SK-N-SH (cell line): ENCODE results near the gene CLIC5. TPM values are rescaled to one million over a fixed set of nuclear protein-coding genes. Genes with fewer than 3 reads are reported as not detected.

Source experiments
- CTCF ChIA-PET: fragments of 300-600, 350-600 bp; formaldehyde crosslinking; extraction: SDS; loops from one replicate; lab custom pipeline; 2021; lab: Yijun Ruan, JAX
- POLR2A ChIA-PET: fragments of 350-600 bp; sonication (Branson Sonifier 250); formaldehyde crosslinking; extraction: SDS; loops from one replicate; lab custom pipeline; 2020; ENCODE audit warnings: antibody characterized with exemption, inconsistent platforms; lab: Yijun Ruan, JAX
- DNase-seq: peaks from one replicate; pipeline ENCODE4 v3.0.0; 2012
- H2AFZ ChIP-seq: fragments of 200-600 bp; sonication (generic); 2 replicates; pipeline ENCODE4 v1.8.1; 2016; ENCODE audit warnings: antibody characterized with exemption, mild to moderate bottlenecking, low read depth
- H3F3A ChIP-seq: fragments of 200-600 bp; sonication (generic); replicated peaks from 2 replicates; pipeline ENCODE3; 2016; ENCODE audit warnings: antibody characterized with exemption, mild to moderate bottlenecking; ENCODE audit not compliant: insufficient read depth
- H3K27ac ChIP-seq, 2 experiments: fragments of 200-500 bp in 1 of 2; fragments of 200-600 bp in 1 of 2; sonication (Bioruptor generic) in 1 of 2; sonication (generic), shearing (Covaris generic) in 1 of 2; 2 replicates each; pipeline versions ENCODE4 v1.5.1 to v1.6.1; 2014 to 2016; ENCODE audit warnings: low read depth in 2 of 2, inconsistent platforms in 1 of 2, low read length in 1 of 2, mild to moderate bottlenecking in 1 of 2, mixed read lengths in 1 of 2
- H3K27me3 ChIP-seq: fragments of 200-600 bp; sonication (generic), shearing (Covaris generic); 2 replicates; pipeline ENCODE4 v1.6.1; 2016; ENCODE audit warnings: mixed run types; ENCODE audit not compliant: insufficient read depth
- H3K36me3 ChIP-seq, 2 experiments: fragments of 200-500 bp in 1 of 2; fragments of 200-600 bp in 1 of 2; sonication (Bioruptor generic) in 1 of 2; sonication (generic) in 1 of 2; replicated peaks in 1 of 2; 2 replicates each; pipeline versions ENCODE3 to v1.5.1; 2014 to 2016; ENCODE audit warnings: low read length in 1 of 2, mild to moderate bottlenecking in 1 of 2; ENCODE audit not compliant: insufficient read depth in 2 of 2, control insufficient read depth in 1 of 2
- H3K4me1 ChIP-seq, 2 experiments: fragments of 200-500 bp in 1 of 2; fragments of 200-600 bp in 1 of 2; sonication (Bioruptor generic) in 1 of 2; sonication (generic), shearing (Covaris generic) in 1 of 2; 2 replicates each; pipeline versions ENCODE4 v1.5.1 to v1.6.1; 2014 to 2016; ENCODE audit warnings: low read depth in 1 of 2, low read length in 1 of 2, mixed run types in 1 of 2; ENCODE audit not compliant: insufficient read depth in 2 of 2, control insufficient read depth in 1 of 2
- H3K4me2 ChIP-seq: fragments of 200-600 bp; sonication (generic), shearing (Covaris generic); 2 replicates; pipeline ENCODE4 v1.6.1; 2017; ENCODE audit warnings: mixed run types
- H3K4me3 ChIP-seq, 2 experiments: fragments of 200-500 bp in 1 of 2; fragments of 200-600 bp in 1 of 2; sonication (Bioruptor generic) in 1 of 2; sonication (generic), shearing (Covaris generic) in 1 of 2; 2 replicates each; pipeline versions ENCODE4 v1.5.1 to v1.8.1; 2014 to 2016; ENCODE audit warnings: low read depth in 2 of 2, inconsistent platforms in 1 of 2, low read length in 1 of 2, mild to moderate bottlenecking in 1 of 2, mixed read lengths in 1 of 2, moderate library complexity in 1 of 2
- H3K79me2 ChIP-seq: fragments of 200-600 bp; sonication (generic); 2 replicates; pipeline ENCODE4 v1.8.1; 2017; ENCODE audit warnings: mild to moderate bottlenecking; ENCODE audit not compliant: insufficient read depth
- H3K9ac ChIP-seq: fragments of 200-600 bp; sonication (generic); 2 replicates; pipeline ENCODE4 v1.6.1; 2017; ENCODE audit warnings: mixed run types
- H3K9me2 ChIP-seq: fragments of 200-600 bp; sonication (generic); 2 replicates; pipeline ENCODE4 v1.6.1; 2017; ENCODE audit warnings: mixed run types
- H3K9me3 ChIP-seq: fragments of 200-600 bp; sonication (generic); 2 replicates; pipeline ENCODE4 v1.6.1; 2017; ENCODE audit warnings: mixed run types, mild to moderate bottlenecking, moderate library complexity
- H4K20me1 ChIP-seq: fragments of 200-600 bp; sonication (generic); 2 replicates; pipeline ENCODE4 v1.6.1; 2017; ENCODE audit warnings: mild to moderate bottlenecking, mixed run types; ENCODE audit not compliant: insufficient read depth
- CHD2 ChIP-seq: fragments of 150-350 bp; IDR thresholded peaks from 2 replicates; pipeline ENCODE4 v1.6.1; 2018; ENCODE audit warnings: low read length; ENCODE audit not compliant: partially characterized antibody
- ELF1 ChIP-seq: IDR thresholded peaks from 2 replicates; pipeline ENCODE4 v1.4.0; 2012
- EP300 ChIP-seq, 2 experiments: IDR thresholded peaks; 2 replicates each; pipeline versions ENCODE4 v1.4.0 to v1.6.1; 2012; ENCODE audit warnings: borderline replicate concordance in 1 of 2, low read depth in 1 of 2, low read length in 1 of 2
- EZH2phosphoT487 ChIP-seq: fragments of 200-600 bp; sonication (generic); IDR thresholded peaks from 2 replicates; pipeline ENCODE4 v1.6.1; 2017; ENCODE audit warnings: low read depth, mixed run types, mild to moderate bottlenecking, antibody characterized with exemption, moderate library complexity, borderline replicate concordance
- FOSL2 ChIP-seq: IDR thresholded peaks from 2 replicates; pipeline ENCODE4 v1.4.0; 2012; ENCODE audit warnings: low read depth, mild to moderate bottlenecking, moderate library complexity, borderline replicate concordance
- JUND ChIP-seq: IDR thresholded peaks from 2 replicates; pipeline ENCODE4 v1.4.0; 2012
- MXI1 ChIP-seq: IDR thresholded peaks from 2 replicates; pipeline ENCODE4 v1.6.1; 2012; ENCODE audit warnings: mild to moderate bottlenecking, low read depth, low read length, improper control_type of control experiment
- NFIC ChIP-seq: IDR thresholded peaks from 2 replicates; pipeline ENCODE4 v1.4.0; 2012; ENCODE audit warnings: borderline replicate concordance
- POLR2AphosphoS5 ChIP-seq: IDR thresholded peaks from 2 replicates; pipeline ENCODE4 v1.6.1; 2012; ENCODE audit warnings: low read depth, low read length
- SMC3 ChIP-seq: IDR thresholded peaks from 2 replicates; pipeline ENCODE4 v1.6.1; 2012; ENCODE audit warnings: low read depth, low read length, improper control_type of control experiment
- WGBS: methylation state at CpG from one replicate; pipeline ENCODE4 v1.1.6; 2017; ENCODE audit warnings: low lambda C conversion rate; 5-methylcytosine and 5-hydroxymethylcytosine counted together
- polyA plus RNA-seq, 3 experiments: library from polyadenylated mRNA; depleted of rRNA; stranded (reverse); fragments of >200 nt; gene quantifications; 2 replicates each; pipeline ENCODE4 v1.2.3, GENCODE V29; 2012
- TF ChIP-seq, protein P1 (sequence below): fragments of 150-350 bp; IDR thresholded peaks from 2 replicates; pipeline ENCODE4 v1.6.1; 2016; ENCODE audit warnings: mild to moderate bottlenecking, low read depth, low read length
- TF ChIP-seq, protein P2 (sequence below): IDR thresholded peaks from 2 replicates; pipeline ENCODE4 v1.4.0; 2012; ENCODE audit warnings: low read depth
- TF ChIP-seq, protein P3 (sequence below): IDR thresholded peaks from 2 replicates; pipeline ENCODE4 v1.4.0; 2012; ENCODE audit warnings: low read depth, borderline replicate concordance

Gene CLIC5
- polyA plus RNA-seq, 1 of the 3 experiments (the other 2 are of a cell fraction), result 0.03 TPM

DNA sequence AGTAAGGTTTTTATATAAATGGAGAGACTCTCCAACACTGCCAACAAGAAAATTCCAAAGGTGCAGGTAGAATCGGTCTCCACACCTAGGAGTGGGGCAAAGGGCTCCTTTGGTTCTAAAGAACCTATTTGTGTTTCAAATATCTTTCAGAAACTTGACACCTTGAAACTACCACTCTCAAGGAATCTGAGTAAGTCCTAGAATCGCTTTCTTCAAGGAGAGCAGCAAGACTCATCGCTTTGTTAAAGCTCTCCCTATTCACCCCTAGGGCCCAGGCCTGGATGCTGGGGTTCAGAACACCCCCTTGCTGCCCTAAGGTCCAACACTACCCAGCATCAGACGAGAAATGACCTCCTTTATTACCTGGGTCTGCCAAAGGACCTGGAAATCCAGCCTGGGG lies 2.0 kb downstream of the CLIC5 start (continued):
- TF ChIP-seq, protein P1, sequence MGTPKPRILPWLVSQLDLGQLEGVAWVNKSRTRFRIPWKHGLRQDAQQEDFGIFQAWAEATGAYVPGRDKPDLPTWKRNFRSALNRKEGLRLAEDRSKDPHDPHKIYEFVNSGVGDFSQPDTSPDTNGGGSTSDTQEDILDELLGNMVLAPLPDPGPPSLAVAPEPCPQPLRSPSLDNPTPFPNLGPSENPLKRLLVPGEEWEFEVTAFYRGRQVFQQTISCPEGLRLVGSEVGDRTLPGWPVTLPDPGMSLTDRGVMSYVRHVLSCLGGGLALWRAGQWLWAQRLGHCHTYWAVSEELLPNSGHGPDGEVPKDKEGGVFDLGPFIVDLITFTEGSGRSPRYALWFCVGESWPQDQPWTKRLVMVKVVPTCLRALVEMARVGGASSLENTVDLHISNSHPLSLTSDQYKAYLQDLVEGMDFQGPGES, result no peak
- TF ChIP-seq ELF1 (no peak), FOSL2 (no peak), MXI1 (no peak)
- TF ChIP-seq, protein P2, sequence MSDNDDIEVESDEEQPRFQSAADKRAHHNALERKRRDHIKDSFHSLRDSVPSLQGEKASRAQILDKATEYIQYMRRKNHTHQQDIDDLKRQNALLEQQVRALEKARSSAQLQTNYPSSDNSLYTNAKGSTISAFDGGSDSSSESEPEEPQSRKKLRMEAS, result no peak

DNA sequence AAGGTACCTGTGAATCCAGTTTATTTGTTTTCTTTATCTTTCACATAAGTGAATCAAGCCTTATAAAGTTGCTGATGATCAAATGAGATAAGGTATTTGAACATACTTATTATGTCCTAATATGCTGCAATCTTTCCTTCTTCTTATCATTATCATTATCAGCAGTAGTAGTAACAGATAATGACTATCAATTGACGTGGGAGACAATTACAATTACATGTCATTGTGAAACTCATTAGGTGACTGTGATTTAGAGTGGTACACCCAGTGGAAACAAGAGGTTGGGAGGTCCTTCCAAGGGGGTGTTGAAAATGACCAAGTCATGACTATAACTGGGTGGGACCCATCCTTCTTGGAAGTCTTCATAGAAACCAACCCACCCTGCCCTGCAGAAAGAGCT lies 2.8 kb downstream of the CLIC5 start:
- Histone ChIP-seq H3K4me2 (no peak overlapping the region), H3K36me3 (no peaks in the 10 kb centered on the region), H3K9ac (no peak overlapping the region), H3K27ac (no peak overlapping the region), H3K9me3 (no peaks in the 10 kb centered on the region), H4K20me1 (no peaks in the 10 kb centered on the region), H3K4me3 (no peak overlapping the region), H3K4me1 (no peaks in the 10 kb centered on the region), H3K9me2 (no peaks in the 10 kb centered on the region)
- WGBS, result 3% methylated on average over 1 of the region's 1 CpG
- no peak for DNase-seq
- TF ChIP-seq JUND, result no peak
- TF ChIP-seq, protein P3, sequence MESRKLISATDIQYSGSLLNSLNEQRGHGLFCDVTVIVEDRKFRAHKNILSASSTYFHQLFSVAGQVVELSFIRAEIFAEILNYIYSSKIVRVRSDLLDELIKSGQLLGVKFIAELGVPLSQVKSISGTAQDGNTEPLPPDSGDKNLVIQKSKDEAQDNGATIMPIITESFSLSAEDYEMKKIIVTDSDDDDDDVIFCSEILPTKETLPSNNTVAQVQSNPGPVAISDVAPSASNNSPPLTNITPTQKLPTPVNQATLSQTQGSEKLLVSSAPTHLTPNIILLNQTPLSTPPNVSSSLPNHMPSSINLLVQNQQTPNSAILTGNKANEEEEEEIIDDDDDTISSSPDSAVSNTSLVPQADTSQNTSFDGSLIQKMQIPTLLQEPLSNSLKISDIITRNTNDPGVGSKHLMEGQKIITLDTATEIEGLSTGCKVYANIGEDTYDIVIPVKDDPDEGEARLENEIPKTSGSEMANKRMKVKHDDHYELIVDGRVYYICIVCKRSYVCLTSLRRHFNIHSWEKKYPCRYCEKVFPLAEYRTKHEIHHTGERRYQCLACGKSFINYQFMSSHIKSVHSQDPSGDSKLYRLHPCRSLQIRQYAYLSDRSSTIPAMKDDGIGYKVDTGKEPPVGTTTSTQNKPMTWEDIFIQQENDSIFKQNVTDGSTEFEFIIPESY, result no peak
- no peak for TF ChIP-seq CHD2
- no peak for TF ChIP-seq SMC3
- no peak for TF ChIP-seq EZH2phosphoT487
- no peak for TF ChIP-seq NFIC
- no peak for TF ChIP-seq POLR2AphosphoS5
- TF ChIP-seq EP300 (IDR thresholded peaks at IDR 0.05; ENCODE audit: borderline replicate concordance in 1 of 2, low read depth in 1 of 2, low read length in 1 of 2), result no peak
- TF ChIP-seq, all 33 proteins: peak for 0
- H3F3A ChIP-seq, result no peaks in the 10 kb centered on the region
- no peaks in the 10 kb centered on the region for H3K79me2 ChIP-seq
- ChIA-PET CTCF (interaction anchor here (1.4 kb wide), 1 partner anchor 82 kb away, joined by 6 read pairs; no protein-coding TSS in a partner anchor), POLR2A (no interaction called here)
- H3K27me3 ChIP-seq, result peaks cover 58% of the 10 kb centered on the region
- no peak overlapping the region for H2AFZ ChIP-seq
